Middle frontal gyrus (tissue), 1 donor: ENCODE results near the gene SYNGR4.
"Not testable (repeated sequence)": the region's sequence is repeated elsewhere in the genome, so short reads cannot be mapped to it uniquely, and the experiment has no call there.

Experiments
- DNase-seq: peaks from one replicate; pipeline ENCODE4 v3.0.0-alpha.2; 2015; ENCODE audit warnings: low spot score; ENCODE audit errors: extremely low spot score

SYNGR4 gene, protein sequence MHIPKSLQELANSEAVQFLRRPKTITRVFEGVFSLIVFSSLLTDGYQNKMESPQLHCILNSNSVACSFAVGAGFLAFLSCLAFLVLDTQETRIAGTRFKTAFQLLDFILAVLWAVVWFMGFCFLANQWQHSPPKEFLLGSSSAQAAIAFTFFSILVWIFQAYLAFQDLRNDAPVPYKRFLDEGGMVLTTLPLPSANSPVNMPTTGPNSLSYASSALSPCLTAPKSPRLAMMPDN

GRCh38 chr19:48363810-48364597 is at the start of gene SYNGR4, which contains the start of gene TMEM143:
Gene SYNGR4, plus strand, starts transcription at chr19:48364367. Its CDS starts 1,476 bp downstream, at chr19:48365843.
Gene TMEM143, minus strand, starts transcription at chr19:48363940. Its CDS starts 20 bp downstream, at chr19:48363920.
- peak; percentile 99 for DNase-seq

DNA sequence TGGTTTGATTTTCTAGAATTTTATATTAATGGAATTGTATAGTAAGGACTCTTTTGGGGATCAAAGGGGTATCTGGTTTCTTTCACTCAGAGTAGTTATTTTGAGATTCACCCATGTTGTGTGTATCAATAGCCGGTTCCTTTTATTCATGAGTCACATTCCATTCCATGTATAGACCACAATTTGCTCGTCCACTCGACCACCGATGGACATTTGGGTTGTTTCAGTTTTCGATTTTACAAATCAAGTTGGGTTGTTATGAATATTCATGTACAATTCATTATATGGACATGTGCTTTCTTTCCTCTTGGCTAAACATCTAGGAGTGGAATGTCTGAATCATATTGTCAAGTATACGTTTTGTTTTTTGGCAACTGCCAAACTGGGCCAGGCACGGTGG is 48.5 kb upstream of the SYNGR4 start:
- DNase-seq = no peak

GRCh38 chr19:48317708-48317960 is 46.5 kb upstream of the SYNGR4 start:
- DNase-seq = not testable (repeated sequence)

DNA sequence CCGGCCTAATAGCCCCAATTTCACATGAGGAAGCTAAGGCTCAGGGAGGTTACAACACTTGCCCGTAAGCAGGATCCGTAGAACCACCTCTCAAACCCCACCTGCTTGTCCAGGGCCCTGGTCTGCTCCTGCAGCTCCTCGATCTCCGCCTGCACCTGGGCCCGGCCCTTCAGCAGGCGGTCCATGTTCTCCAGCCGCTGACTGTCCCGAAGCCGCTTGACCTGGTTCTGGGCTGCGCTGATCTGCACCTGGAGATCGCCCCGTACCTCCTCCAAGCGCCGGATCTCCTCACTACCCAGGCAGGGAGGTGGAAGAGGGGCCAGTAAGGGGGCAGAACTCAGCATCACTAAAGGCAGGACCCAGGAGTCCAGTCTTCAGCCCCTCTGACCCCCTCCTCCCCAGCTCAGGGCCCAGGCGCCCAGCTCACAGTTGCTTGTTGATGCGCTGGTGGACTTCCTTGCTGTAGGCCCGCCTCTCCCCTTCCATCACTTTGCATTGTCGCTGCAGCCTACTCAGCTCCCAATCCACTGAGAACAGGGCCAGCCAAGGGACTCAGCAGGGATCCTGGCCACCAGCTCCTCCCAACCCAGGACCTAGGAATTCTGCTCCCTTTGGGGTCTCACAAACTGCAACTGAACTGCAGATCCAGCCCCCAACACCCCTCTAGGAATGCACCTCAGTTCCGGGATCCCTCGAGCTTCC is 45.7 kb upstream of the SYNGR4 start:
- DNase-seq = no peak

DNA sequence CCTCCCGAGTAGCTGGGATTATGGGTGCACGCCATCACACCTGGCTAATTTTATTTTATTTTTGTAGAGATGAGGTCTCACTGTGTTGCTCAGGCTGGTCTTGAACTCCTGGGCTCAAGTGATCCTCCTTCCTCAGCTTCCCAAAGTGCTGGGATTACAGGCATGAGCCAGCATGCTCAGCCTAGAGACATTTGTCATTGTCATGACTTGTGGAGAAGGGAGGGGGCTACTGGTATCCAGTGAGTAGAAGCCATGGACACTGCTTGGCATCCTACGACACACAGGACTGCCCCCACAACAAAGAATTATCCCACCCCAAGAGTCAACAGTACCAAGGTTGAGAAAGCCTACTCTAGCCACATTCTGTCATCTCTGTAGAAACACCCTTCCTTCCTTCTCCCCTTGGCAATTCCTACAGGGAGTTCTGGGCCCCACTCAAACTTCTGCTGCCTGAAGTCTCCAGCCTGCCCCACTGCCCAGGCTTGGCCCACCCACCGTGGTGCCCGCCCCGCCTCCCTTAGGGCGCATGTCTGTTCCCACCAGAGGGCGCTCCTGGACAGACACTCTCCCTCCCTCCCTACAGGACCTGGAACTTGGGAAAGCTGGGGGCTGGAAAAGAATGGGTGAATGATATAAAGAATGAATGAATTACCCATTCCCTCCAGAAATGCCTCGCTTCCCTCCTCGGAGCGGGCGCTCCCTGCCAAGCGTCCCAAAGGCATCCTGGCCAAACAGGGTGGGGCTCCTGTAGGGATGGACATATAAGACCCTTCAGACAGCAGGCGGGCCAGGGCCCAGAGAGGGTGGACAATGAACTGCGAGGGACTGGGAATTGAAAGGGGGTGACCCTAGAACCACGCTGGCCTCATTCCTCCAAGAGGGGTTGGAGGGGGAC is 44.3 kb upstream of the SYNGR4 start:
- DNase-seq = peak; percentile 24

DNA sequence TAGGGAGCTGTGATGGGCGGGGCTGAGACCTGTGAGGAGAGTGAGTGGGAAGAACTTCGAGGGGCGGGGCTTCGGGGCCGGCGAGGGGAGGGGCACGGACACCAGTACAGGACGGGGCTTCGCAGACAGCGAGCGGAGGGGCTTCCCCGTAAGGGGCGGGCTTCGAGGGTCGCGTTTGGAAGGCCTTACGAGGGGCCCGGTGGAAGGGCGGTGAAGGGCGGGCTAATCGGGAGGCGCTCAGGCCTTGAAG is 42.9 kb upstream of the SYNGR4 start:
- DNase-seq = no peak

DNA sequence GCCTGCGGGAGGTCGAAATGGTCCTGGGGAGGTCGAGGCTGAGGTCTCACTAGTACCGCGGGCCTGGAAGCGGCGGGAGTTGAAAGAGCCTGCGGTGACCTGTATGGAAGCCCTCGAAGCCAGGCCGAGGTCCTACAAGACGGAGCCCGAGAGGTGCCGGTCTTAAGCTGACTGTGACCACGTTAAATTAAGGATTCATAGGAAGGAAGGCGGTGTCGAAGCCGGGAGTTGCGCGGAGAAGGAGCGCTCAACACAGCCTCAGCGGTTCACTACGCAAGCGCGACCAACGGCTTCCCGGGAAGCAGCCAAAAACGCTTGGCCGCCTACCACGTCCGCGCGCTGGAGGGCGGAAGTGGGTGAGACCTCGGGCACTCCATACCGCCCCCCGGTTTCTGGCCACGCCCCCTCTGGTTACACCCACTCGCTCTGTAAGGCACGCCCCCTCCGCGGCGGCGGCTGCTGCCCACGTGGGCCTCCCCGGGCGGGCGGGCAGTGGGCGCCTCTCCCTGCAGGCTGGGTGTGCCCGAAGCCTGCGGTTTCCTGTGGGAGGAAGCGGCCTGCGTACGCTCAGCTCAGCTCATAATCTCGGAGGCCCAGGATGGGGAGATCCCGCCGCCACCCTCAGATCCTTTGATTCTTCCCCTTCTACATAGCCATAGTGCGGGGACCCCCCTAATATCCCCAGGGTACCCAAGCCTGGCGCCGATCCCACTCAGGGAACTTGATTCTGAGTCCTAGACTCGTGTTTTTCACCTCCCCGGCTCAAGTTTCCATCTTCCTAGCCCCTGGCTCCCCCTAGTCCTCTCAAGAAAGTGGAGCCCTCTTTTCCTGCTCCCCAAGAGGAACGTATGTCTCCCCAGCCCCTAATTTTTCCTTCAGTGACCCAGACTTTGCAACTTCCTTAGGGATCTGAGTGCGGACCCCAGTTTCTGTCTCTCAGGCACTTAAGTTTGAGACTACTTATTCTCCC is 42.3 kb upstream of the SYNGR4 start:
- DNase-seq = peak; percentile 88

DNA sequence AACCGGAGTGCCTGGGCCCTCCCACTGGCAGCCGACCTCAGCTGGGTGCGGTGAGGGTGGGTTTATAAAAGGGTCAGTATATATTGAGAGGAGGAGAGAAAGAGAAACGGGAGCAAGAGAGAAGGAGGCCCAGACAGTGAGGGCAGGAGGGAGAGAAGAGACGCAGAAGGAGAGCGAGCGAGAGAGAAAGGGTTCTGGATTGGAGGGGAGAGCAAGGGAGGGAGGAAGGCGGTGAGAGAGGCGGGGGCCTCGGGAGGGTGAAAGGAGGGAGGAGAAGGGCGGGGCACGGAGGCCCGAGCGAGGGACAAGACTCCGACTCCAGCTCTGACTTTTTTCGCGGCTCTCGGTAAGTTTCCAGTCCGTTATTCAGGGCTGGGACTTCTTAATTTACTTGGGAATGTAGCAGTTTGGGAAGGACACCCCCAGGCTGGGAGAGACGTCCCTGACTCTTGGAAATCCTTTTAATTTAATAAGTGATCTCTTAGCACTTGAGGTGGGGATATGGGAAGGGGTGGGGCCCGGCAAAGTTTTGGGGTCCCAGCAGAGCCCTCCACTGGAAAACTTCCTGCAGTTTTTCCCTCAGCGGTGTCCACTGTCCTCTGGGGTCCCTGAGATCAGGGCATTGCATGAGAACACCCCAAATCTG is 38.8 kb upstream of the SYNGR4 start, which contains the start of gene EMP3:
Gene EMP3, plus strand, starts transcription at position 288 of the 646 bp plus-strand sequence. CDS start 1,293 bp downstream, outside the sequence.
- DNase-seq = no peak

DNA sequence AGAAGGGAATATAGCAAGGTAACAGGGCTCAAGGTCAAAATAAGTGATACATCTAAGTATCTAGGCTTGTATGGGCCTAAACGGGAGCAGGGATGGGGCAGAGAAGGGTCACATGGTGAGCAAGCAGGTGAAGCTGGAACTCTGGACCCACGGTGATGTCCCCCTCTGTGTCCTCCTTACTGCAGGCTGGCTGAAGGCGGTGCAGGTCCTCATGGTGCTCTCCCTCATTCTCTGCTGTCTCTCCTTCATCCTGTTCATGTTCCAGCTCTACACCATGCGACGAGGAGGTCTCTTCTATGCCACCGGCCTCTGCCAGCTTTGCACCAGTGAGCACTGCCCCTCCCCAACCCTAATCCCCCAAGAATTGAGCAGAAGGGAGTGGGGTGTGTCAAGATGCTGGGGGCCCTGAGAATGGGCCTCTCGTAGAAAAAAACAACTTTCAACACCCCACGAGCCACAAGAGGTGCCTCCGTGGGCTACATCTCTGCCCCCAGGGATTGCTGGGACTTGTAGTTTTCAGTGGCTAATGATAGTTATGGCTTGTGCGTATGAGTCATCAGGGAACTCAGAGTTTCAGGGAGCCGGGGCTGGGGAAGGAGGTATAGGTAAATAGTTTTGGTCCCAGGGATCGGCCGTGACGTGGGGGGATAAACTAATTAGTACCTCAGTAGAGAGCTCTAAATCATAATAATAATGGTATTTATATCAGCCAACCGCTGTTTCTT is 34.8 kb upstream of the SYNGR4 start:
- no peak for DNase-seq

DNA sequence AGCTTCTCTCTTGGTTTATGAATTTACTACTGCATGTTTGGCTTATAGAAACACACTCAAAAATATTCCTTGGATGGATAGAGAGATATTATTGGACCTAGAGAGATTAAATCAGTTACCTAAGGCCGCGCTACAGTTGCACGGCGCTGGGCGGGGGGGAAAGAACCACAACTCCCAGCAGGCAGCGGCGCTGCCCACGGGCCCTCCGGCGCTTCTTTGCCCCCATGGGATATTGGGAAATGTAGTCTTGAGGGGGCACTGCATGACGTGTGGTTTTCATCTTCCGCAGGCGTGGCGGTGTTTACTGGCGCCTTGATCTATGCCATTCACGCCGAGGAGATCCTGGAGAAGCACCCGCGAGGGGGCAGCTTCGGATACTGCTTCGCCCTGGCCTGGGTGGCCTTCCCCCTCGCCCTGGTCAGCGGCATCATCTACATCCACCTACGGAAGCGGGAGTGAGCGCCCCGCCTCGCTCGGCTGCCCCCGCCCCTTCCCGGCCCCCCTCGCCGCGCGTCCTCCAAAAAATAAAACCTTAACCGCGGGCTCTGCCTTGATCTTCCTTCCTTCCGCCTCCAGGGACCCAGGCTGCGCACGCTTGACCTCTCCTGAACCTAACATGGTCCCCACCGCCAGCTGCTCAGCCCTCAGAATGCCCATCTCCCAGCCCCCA is 34.0 kb upstream of the SYNGR4 start:
- peak; percentile 87 for DNase-seq

- no peak for DNase-seq
Measured at GRCh38 chr19:48332351-48332661, 31.9 kb upstream of the SYNGR4 start.

DNA sequence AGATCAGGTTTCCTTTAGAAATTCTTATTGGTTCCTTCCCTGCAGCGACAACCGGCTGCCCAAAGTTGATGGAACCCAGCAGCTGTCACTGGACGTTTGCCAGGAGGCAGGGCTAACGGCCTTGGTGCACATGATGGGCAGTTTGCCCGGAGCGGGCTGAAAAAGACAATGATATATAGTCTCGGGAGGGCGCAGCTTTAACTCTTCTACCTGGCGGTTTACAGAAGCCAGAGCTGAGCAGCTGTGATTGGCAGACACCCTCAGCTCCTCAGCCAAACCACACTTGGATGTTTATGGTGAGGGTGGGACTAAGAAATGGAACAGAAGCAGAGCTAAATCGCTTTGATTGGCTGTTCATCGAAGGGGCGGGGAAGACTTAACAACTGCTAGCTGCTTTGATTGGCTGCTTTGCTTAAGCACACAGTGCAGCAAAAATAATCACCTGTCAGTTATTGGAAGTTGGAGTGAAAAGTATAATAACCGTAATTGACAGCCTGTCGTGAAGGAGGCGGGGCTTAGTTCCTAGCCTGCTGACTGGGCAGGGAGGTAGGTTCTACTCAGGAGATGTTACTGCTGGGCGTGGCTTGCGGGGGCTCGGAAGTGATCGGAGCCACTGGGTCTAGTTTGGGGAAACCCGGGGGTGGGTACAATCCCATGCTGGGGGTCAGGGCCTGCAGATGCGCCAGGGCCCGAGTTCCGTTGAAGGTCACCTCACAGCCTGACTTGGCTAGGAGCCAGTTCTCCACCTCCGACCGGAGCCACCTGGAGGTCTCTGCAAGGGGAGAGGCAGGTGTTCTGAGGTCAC is 31.3 kb upstream of the SYNGR4 start:
- DNase-seq = peak; percentile 90

DNA sequence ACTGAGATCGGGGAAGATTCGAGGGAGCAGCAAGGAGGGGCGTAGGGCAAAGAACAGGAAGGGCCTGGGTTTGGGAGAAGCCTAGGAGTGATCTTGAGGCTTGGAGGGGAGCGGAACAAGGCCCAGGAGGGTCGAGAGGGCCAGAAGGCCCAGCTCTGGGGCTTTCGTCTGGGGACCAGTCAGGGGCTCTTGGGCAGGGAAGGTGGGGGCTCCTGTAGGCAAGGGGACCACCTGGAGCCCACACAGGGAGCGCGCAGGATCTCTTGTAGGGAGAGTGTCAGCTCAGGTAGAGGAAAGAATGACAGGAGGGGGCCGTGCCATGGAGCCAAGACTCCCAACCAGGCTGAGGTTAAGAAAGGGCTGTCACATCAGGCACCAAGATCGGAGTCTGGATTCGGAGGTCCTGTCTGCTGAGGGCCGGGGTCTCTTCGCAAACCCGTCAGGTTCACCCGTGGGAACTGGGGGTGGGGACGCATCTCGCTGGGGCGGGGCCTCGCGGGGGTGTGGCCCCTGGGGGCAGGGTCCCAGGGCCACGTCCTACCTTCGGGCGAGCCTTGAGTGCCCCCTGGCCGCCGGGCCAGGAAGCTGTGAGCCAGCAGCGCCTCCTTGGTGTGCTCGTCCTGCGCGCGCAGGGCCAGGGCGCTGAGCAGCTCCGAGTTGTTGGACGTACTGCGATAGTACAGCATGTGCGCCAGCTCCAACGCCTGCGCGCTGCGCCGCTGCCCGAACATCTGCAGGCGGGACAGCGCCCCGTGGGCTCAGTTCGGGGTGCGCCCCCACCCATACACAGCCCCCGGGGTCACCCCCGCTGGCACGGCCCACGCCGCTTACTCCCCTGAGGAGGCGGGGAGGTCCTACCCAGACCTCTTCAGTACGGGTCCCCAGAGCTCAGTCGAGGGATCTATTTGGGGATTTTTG is 30.4 kb upstream of the SYNGR4 start:
- DNase-seq = peak; percentile 58

DNA sequence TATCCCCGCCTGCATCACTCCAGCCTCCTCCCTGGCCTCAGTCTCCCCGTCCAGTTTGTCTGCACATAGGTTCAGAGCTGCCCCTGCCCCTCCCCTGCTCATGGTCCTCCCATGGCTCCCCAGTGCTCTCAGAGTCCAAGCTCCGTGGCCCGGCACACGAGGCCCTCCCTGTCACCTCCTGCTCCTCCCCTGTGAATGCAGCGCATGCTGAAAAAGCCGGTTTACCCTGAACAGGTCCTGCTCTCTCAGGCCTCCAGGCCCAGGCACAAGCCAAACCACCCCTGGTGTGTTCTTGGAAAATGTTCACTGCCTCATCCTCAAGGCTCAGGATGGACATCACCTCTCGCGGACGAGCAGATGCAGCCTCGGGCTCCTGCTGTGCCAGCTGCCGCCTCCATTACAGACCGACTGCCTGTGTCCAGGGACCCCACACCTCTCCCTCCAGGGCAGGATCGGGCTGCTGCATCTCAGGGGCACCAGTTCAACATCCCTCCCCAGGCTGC is 25.9 kb upstream of the SYNGR4 start:
- DNase-seq = no peak

GRCh38 chr19:48338802-48339503 is 25.2 kb upstream of the SYNGR4 start:
- DNase-seq = no peak

- DNase-seq = no peak
Measured at GRCh38 chr19:48340995-48341394, 23.2 kb upstream of the SYNGR4 start.
